GM13977 (cell line): ENCODE results near the gene ZNF674.
"Not testable (repeated sequence)": the region's sequence is repeated elsewhere in the genome, so short reads cannot be mapped to it uniquely, and the experiment has no call there.

ENCODE experiments used
- DNase-seq: peaks from one replicate; pipeline ENCODE4 v3.0.0; 2012; ENCODE audit warnings: low spot score
- in situ Hi-C: fragments of 300-500 bp; cut with MboI; formaldehyde crosslinking; loops from one replicate; pipeline ENCODE4 v1.12.0; 2022; ENCODE audit warnings: low sequenced_read_pairs, low pct_unique_long_range_greater_than_20kb, mixed read lengths, inconsistent platforms; ENCODE audit not compliant: unreplicated experiment
- TF ChIP-seq, protein P1 (sequence below): IDR thresholded peaks from 2 replicates; pipeline ENCODE4 v1.5.1; 2012; ENCODE audit warnings: mild to moderate bottlenecking, control low read depth; ENCODE audit not compliant: insufficient read depth; ENCODE audit errors: extremely low read depth, missing control alignments

The ZNF674 gene

GRCh38 chrX:46506076-46506475, 39.1 kb downstream of the ZNF674 start:
- in situ Hi-C loops, result no loop called here
- TF ChIP-seq, protein P1, sequence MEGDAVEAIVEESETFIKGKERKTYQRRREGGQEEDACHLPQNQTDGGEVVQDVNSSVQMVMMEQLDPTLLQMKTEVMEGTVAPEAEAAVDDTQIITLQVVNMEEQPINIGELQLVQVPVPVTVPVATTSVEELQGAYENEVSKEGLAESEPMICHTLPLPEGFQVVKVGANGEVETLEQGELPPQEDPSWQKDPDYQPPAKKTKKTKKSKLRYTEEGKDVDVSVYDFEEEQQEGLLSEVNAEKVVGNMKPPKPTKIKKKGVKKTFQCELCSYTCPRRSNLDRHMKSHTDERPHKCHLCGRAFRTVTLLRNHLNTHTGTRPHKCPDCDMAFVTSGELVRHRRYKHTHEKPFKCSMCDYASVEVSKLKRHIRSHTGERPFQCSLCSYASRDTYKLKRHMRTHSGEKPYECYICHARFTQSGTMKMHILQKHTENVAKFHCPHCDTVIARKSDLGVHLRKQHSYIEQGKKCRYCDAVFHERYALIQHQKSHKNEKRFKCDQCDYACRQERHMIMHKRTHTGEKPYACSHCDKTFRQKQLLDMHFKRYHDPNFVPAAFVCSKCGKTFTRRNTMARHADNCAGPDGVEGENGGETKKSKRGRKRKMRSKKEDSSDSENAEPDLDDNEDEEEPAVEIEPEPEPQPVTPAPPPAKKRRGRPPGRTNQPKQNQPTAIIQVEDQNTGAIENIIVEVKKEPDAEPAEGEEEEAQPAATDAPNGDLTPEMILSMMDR, result no peak
- no peak for DNase-seq

DNA sequence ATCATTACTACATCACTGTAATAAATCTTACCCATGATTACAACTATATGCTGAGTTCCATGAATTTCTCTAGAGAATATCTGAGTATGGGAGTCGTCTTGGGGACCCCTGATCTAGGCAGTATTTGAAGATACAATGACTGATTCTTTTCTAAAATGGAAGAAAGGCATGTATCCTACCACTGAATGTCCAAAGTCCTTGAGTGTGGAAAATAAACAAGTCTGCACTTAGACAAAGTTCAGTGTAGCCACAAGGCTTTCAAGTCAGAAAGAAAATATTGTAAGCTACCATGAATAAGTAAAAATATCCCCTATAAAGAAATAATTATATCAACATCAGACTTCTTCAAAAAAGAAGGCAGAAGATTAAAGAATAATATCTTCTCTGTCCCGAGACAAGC, 42.4 kb downstream of the ZNF674 start:
- in situ Hi-C loops, result no loop called here
- DNase-seq, result no peak
- TF ChIP-seq, protein P1, result no peak

- in situ Hi-C loops, result no loop called here
- TF ChIP-seq, protein P1, result no peak
- no peak for DNase-seq
Measured at GRCh38 chrX:46500054-46500453, 45.2 kb downstream of the ZNF674 start.

DNA sequence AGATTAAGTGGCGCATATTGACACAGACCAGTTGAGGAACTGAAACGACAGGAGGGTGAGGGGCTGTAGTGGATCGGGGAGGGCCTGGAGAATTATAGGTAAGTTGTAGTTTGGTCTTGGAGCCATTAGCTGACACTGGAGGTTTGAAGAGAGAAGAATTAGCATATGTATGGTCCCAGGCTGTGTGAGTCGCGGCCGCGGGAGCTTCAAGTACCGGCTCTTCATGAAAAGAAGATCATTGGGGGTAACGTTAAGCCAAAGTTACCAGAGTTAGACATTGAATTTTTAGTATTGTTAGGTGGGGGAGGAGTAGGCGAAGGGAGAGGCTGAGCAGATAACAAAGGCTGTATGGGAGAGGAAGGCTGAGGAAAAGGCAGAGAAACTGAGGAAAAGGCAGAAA, 56.5 kb downstream of the ZNF674 start:
- in situ Hi-C loops, result no loop called here
- no peak for DNase-seq
- TF ChIP-seq, protein P1, result no peak

GRCh38 chrX:46485897-46486296, 59.3 kb downstream of the ZNF674 start:
- TF ChIP-seq, protein P1, result no peak
- DNase-seq, result no peak
- in situ Hi-C loops, result no loop called here

- in situ Hi-C loops, DNase-seq: not testable (repeated sequence)
Measured at GRCh38 chrX:46478634-46479033, 66.6 kb downstream of the ZNF674 start.

DNA sequence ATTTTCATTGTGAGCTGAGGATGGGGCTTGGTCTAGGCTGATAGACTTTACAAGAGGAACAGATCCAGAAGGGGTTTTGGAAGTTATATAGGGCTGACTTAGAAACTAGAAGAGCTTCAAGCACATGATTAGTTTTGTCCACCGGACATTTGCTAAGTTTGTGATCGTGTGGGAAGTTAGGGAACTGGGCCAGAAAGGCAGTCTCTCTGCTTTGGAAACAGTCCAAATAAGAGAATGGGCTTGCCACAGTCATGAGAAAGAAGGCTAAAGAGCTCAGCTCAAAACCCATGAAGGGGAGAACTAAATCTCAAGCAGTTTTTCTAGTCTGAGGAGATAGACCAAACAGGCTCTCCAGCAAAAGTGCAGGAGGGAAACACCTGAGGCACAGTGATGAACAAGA, 67.8 kb downstream of the ZNF674 start:
- DNase-seq, result no peak
- TF ChIP-seq, protein P1, result no peak
- in situ Hi-C loops, result no loop called here

DNA sequence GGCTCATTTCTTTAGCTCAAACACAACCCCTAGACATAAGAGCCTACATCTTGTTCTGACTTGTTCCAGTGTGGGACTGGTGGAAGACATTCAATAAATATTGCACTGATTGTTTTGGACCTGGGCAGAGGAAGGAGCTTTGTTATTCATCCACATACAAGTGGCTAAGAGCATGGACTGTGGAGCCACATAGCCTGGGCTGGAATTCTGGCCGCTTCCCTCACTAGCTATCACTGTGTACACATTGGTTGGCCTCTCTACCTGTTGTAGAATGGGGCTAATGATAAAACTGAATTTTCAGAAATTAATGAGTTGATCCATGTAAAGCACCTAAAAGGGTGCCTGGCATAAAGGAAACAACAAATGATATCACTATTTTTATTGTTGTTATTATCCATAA, 80.0 kb downstream of the ZNF674 start:
- in situ Hi-C loops, result no loop called here
- TF ChIP-seq, protein P1, result no peak
- no peak for DNase-seq
